CD4-positive, alpha-beta T cell treated with Interleukin-1 beta for 1 hour (primary cell): Measurements from ENCODE around the gene INS.
"Not testable (repeated sequence)": the region's sequence is repeated elsewhere in the genome, so short reads cannot be mapped to it uniquely, and the experiment has no call there.

Source experiments
- DNase-seq, 2 donors: peaks; one replicate each; pipeline ENCODE4 v3.0.0-alpha.2; 2020 to 2022

Gene INS

DNA sequence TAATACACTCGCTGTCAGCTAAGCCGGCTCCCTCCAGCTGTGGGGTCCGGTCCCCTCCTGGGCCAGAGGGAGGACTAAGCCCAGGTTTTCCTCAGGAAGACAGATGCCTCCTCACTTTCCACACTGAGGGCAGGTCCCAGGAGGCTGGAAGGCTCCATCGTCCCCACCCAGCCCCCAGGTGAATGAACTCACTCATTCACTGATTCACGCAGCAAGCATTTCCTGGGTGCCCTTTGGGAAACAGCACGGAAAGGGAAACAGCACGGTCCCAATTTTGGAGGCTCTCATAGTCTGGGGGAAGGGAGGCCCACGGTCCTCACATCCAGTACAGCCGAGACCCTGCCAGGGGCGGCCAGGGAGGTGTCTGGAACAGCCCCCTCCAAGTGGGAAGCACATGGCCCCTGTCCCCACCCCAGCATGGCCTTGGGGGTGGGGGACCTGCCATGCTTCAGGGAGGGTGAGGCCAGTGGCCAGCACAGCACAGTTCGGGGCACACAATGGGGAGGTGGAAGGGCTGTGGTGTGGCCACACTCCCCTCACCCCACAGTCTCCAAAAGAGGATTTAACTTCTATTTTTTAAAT, 19.9 kb upstream of the INS start:
- no peak for DNase-seq

DNA sequence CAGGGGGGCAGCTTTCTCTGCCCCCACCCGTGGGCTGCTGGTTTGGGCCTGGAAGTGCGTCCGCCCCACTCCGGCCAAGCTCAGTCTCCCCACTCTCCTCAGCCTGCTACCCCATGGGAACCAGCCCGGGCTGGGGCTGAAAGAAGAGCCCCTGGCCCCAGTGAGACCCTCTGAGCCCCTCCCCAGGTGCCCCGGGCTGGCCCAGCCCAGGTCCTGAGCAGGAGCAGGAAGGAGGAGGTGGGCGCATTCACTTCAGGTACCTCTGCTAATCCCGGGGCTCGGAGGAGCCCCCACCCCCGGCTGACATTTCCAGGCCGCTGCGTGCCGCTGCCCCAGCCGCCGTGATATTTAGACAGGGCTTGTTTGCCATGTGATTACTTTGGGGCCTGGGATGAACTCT, 19.3 kb upstream of the INS start:
- no peak for DNase-seq

DNA sequence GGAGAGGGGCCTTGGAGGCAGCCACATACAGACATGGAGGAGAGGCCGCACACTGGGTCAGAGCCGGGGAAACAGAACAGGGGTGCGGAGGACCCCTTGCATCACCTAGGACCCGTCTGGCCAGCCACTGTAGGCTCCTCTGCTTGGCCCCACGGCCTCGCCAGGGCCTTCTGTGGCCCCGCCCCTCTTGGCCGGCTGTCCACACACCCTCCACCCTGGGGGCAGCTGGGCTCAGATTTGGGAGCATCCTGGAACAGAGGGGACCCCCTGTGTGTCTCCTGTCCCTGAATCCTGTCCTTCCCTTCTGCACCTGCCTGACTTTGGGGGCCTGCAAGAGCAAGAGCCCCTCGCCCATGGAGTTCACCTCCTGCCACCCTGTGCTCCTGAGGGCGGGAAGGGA, 18.5 kb upstream of the INS start:
- DNase-seq, result no peak

DNA sequence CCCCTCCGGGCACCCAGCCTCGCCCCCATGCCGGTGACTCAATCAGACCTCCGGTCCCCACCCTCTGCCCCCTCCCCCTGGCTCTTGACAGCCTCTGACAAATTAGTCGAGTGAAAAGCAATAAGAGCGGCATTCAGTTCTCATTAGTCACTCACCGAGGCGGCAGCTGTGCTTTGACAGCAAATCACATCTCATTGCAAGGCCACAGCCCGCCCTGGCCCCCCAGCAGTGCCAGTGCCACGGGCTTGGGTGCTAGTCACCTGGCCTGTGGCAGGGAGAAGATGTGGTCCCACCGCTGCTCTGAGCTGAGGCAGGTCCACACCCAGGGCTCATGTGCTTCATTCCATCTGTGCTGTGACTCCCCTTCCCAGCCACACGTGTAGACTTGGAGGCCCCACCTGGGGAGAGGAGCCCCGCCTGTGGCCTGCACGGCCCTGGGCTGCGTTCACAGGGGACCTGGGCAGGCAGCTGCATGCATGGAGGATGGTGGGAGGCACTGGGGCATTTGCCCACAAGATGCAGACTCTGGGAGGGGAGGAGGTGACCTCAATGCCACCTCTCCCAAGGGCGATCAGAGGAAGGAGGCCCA, 18.0 kb upstream of the INS start:
- no peak for DNase-seq

DNA sequence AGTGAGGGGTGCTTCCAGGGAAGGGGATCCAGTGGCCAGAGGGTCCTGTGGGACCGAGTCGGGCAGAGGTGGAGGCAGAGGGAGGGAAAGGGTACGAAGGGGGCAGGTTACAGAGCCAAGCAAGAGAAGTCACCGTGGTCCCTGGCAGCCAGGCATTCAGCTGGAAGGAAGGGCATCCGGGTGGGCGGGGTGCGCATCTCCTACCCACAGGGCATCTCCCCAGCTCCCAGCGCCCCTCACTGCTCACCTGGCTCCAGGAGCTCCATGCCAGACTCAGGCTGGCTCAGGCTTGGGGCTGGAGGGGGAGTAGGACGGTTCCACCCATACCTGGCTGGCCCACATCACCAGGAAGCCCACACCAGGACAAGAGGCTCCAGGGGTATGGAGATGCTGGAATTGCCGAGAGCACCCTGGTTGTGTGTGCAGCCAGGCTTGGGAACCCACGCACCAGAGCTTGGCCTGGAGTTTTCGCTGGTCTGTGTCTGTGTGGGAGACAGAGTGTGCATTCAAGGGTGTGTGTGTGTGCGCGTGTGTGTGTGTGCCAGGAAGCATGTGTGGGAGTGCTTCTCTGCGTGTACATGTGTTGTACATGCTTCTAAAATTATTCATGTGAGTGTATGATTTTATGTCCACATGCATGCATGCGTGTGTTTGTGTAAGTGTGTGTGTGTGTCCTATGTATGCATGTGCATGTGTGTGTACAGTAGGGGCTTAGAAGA, 17.2 kb upstream of the INS start:
- DNase-seq, result not testable (repeated sequence)

DNA sequence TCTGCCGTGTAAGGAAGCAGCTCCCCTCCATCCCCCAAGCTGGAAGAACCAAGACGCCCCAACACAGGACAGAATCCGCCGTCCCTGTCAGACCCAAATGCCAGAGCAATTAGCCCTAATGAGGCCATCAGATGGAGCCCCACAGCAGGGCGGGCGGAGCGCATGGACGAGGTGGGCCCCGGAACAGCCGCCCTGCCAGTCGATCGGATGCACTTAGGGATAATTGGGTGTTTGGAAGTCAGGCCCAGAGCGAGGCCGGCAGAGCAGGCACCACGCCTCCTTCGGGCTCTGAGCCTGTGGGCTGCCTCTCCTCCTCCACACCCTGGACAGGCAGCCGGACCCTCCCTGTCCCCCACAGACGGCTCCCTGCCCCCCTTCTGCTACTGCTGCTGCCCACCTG, 16.1 kb upstream of the INS start:
- no peak for DNase-seq

DNA sequence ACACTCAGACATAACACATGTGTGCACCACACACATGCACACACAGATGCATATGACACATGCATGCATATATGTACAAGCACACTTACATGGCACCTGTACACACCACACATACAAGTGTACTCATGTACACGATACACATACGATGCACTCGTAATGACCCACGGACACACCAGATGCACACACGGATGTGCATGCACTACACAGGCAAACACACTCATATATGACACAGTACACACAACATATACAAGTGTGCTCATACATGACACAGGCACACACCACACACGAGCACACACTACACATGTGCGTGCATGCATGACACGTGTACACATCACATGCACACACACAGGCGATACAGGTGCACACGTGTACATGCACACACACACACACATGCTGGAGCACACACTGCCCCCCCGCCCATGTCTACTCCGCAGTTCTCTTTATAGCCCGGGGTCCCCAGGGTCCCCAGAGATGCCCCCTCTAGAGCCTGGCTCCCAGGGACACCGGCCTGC, 15.4 kb upstream of the INS start:
- DNase-seq, result no peak

DNA sequence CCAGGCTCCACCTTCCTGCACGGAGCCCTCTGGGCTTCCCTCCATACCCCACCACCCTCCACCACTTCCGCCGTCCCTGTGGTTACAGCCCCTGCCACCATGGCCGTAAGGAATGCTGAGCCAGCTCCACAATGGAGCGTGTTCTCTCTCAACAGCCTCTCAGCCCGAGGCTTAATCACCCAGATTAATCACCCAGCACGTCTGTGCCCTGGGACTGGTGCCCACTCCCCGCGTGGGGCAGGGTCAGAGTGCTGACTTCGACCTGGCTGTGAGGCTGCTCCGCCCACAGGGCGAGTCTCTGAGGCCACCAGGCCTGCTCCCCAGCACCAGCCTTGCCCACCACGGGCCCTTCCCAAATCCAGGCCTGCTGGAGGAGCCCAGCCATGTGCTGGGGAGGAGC, 14.7 kb upstream of the INS start:
- no peak for DNase-seq

DNA sequence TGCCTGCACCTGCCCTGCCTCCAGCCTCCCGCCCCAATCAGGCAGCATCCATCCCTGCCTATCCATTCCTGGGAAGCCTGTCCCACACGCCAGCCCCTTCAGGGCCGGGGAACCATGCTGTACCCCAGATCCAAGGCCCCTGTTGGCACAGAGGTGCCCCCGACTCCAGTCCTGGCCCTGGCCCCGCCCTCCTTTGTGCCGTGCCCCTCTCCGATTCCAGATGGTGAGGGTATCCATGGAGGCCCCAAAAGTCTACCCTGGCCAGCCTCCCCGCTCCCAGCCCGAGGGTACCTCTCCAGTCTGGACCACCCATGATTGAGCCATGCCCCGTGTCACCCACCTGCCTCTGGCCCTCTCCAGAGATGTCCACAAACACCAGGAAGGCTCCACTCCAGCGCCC, 13.4 kb upstream of the INS start:
- no peak for DNase-seq

DNA sequence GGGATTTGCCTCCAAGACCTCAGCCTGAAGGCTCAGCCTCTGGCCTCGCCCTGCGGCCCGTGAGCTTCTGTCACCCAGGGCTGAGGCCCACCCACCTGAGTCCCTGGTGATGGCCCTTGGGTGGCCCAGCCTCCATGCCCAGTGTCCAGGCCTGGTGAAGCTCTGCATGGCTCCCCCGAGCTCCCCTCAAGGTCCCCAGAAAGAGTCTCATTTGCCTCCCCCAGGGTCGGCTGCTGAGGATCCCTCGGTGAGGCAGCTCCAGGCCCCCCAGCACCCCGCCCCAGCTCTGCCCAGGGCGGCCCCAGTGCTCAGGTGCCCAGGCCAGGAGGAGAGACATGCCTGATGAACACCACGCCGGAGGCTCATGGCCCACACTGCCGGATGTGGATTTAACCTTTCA, 12.8 kb upstream of the INS start:
- no peak for DNase-seq

DNA sequence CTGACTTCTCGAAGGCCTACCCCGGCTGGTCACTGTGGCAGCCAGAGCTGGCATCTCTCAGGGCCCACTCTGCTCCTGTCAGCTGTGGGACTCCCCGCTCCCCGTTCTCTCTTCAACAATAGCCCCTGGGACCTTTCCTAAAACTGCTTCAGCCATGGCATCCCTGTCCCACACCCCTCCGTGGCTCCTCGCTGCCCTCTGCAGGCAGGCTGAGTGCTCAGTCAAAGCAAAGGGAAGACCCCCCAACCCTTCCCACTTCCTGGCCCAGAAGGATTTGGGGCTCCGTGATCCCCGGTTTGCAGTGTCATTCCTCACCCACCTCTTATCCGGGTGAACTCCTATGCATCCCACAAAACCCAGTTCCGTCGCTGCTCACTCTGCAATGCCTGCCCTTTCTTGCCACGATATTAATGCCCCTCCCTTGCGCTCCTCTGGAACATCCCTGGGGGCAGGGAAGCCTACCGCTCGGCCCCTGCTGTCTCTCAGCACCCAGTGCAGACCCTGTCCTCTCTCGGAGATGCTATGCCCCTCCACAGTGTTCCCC, 12.2 kb upstream of the INS start:
- DNase-seq, result no peak

DNA sequence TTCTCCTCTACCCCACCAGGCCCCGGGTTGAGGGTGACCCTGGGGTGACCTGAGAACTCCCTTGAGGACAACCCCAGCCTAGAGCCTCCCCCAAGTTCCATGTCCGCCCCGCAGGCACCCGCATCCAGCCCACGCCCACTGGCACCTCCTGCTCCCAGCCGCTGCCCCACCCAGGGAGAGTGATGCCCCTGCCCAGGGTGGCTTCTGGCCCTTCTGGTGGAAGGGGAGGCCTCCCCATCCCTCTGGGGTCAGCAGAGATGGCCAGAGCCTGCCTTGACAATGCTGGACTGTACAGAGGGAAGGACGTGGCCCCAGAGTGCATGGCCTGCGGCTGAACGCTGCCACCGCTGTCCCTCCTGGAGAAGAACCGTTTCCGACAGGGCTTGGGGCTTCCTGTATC, 11.7 kb upstream of the INS start:
- DNase-seq, result no peak

DNA sequence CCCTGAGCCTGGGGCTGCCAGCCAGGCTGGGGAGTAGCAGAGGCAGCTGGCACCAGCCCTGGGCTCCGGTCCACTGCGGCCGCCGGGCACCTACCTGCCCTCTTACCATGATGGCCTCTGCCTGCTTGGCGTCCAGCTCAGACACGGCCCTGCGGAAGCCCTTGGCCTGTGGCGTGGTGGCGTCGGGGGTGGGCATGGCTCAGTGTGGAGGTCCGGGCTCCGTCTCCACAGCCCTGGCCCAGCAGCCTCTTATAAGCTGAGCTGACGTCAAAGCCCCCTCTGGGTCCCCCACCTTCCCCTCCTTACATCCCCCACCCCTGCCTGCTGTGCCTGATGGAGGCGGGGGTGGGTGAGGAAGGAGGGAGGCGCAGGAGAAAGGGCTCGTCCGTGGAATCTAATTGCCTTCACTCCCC, 10.6 kb upstream of the INS start, which contains the start of gene TH:
Gene TH (minus strand): TSS at position 225 of the 413 bp plus-strand sequence. CDS start 29 bp downstream, at position 196.
- no peak for DNase-seq

DNA sequence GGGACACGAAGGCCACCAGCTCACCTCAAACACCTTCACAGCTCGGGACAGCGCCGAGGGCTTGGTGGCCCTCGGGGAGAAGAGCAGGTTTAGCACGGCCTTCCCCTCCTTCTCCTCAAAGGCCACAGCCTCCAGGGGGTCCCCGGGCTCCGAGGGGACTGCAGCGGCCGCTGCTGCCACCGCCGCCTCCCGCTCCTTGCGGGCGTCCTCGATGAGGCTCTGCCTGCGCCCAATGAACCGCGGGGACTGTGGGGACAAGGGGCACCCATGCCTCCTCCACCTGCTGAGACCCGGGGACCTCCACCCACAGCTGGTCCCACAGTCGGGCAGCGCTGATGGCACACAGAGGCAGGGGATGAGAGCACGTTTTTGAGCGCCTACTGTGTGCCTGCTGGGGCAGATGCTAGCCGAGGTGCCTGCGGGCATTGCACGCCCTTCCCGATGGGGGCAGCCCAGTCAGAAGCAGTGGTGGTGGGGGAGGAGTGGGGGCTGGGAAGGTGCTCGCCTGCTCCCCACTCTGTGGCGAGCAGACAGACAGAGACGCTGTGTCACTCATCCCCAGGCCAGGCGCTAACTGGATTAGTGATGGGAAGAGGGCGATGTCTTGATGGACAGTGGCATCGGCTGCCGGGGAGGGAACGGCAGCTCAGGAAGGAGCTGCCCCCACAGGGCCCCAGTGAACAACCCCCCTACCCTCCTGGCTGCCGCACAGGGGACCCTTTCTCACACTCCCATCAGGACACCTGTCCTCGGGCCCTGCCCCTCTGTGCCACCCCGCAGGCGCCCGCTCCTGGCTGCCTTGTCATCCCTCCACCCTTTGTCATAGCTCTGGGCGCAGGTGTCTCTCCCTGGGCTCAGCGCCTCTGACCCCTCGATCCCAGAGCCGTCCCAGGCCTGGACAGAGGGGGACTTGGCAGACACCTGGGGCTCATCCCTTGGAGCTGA, 8.9 kb upstream of the INS start:
- DNase-seq, result no peak

DNA sequence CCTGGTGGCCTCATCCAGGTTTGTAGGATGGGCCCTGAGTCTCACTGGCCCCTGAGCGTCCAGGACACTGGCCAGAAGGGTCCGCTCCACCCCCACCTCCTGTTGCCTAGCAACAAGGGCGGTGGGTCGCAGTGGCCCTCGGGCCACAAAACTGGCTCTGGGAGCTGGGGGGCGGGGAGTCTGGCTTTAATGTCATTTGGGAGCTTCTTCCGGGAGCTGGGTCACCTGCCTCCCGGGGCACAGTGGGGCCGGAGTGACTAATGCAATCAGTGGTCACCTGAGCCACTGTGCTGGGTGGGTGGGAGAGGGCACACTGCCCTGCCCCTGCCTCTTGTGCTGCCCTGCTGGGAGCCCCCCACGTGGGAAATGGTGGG, 8.0 kb upstream of the INS start:
- no peak for DNase-seq

DNA sequence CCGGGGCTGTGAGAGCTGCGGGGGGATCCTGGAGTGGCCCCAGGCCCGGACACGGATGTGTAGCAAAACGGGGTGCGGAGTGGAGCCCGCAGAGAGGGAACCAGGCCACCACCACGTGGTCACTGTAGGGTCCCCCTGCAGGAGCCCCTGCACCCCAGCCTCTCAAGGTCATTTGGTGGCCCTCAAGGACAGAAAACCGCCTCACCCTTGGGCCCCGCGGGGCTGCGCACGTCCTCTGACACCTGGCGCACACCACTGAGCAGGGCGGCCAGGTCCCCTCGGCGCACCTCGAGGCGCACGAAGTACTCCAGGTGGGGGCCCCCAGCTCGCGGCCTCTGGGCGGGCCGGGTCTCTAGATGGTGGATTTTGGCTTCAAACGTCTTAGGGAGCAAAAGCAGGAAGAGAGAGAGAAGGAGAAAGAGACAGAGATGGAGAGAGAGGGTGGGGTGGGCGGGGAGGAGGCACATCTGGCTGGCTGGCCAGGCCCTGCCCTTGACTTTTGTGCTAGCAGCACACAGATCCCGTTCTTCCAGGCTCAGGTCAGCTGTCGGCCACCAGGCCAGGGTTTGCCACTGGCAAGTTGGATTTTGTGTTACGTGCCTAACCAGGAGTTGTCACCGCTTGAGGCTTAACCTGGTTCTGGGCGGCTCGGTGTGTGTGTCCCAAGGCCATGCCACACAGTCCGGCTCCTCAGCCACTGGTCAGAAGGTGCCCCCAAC, 7.4 kb upstream of the INS start:
- DNase-seq, result no peak

DNA sequence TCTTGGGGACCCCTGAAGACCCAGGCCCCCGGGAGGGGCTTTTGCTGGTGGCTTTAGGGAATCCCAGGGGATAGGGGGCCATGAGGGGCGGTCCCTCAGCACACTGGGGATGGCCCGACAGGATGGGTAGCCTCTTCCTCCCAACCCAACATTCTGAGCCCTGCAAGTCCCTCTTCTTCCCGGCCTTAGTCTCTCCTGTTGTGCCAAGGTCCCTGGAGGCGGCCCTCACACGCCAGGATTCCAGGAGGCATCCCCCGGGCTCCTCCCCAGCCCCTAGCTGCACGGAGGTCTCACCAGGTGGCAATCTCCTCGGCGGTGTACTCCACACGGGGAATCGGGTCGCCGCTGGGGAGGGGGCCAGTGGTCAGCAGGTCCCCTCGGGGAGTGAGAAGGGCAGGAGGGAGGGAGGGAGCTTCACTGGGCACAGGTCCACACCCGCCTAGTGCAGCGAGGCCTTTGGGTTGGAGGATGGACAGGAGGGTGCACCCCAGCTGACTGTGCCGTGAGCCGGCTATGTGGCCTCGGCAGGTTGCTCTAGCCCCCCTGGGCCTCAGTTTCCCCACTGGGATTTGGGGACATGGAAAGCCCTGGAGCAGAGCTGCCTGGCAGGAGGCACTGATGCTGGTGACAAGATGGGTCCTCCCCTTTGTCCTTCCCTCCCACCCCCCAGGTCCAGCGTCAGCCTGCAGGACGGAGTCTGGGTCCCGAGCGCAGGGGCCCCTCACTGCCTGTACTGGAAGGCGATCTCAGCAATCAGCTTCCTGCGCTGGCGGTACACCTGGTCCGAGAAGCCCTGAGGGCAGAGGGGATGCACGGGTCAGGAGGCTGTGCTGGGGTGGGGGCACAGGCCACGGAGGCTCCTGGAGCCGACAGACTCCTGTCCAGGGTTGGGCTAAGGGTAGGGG, 6.4 kb upstream of the INS start:
- DNase-seq, result no peak

DNA sequence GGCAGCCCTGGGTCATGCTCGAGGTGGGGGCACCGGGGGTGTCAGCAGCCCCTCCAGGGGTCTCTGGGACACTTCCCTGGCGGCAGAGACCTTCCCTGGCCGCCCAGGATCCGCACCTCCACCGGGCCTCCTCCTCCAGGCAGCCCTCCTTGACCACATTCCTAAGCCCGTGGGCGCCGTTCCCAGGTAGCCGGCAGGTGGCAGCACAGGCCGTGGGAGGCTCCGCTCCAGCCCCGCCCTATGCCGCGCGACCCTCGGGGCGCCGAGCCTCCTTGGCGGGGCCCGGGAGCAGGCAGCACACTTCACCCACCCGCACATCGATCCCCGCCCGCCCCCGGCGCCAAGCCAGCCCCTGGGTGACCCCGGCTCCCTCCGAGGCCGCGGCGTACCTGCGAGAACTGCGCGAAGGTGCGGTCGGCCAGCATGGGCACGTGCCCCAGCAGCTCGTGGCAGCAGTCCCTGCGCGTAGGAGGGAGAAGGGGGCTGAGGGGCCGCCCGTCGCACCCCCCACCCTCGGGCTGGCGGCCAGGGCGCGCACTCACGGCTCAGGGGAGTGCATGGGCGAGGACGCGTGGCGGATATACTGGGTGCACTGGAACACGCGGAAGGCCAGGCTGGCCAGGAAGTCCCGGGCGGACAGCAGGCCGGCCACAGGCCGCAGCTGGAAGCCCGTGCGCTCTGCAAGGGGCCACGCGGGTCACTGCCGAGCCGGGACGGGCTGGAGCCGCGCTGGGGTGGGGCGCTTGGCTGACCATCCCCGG, 5.3 kb upstream of the INS start:
- peak; percentile 30 to 32 for DNase-seq

DNA sequence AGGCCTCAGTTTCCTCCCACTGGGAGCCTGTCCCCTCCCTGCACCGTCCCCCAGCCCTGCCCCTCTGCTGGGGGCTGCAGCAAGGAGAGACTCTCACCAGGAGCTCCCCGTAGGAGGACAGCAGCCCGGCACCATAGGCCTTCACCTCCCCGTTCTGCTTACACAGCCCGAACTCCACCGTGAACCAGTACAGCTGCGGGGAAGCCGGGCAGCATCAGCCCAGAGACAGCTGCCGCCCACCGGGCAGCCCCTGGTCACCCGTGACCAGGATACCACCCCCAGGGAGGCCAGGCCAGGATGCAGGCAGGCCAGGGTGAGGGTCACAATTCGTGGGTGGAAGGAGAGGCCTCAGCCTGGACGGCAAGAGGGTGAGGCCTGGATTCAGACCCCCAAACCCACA, 4.6 kb upstream of the INS start:
- no peak for DNase-seq

DNA sequence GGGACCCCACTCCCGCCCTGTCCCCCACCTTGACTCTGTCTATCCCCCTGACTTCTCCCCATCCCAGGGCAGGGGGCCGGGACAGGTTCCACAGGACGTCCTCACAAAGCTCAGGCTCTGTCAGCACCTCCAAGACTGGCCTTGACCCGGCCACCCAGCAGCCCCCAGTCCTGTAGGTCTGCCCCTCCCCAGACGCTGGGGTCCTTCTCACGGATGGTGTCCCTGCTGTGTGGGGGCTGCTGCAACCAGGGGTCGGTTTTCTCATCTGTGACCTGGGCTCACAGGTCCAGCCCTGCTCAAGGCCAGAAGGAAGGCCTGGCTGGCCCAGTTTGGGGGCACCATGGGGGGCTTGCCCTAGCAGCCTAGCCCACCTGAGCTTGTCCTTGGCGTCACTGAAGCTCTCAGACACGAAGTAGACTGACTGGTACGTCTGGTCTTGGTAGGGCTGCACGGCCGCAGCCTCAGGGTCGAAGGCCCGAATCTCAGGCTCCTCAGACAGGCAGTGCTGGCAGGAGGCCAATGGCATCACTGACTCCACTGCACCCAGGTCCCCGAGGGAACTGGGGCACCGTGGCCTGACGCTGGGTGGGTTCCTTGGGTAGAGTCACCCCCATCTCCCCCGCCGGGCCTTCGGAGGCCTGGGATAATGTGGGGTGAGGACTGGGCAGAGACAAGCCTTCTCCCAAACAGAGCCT, 4.0 kb upstream of the INS start:
- DNase-seq, result no peak
